ENCODE data around the gene ATP1B1.

Gene ATP1B1

DNA sequence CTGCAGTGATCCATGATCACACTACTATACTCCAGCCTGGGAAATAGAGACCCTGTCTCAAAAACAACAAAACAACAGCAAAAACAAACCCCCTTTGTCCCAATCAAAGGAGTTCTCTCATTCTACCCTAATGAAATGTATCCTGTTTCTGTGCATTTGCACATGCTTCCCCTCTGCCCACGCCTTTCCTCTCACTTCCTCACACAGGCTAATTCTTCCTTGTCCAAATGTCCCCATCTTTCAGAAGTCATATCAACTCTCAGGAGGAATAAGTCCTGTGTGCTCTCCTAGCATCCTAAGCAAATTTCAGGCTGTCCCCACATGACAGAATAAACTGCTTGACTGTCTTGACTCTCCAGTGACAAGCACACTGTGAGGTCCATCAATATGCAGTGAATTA lies 8.1 kb upstream of the ATP1B1 start:
- no peak for DNase-seq

DNA sequence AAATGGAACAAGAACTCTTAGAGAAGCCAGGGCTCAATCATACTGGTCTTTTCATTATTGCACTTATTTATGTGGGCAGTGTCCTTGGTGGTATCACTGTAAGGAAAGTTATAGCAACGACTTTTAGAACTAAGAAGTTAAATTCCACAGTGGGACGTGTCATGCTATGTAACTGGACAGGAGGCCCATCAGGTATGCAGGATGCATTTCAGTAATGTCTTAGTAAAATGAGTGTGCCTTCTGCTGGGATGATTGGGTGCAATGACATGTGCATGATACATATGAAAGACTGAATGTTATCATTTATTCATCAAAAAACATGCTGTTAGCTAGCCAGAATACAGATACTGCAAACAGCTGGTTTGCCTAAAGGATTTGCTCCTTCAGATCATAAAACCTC lies 6.9 kb upstream of the ATP1B1 start:
- no peak for DNase-seq

DNA sequence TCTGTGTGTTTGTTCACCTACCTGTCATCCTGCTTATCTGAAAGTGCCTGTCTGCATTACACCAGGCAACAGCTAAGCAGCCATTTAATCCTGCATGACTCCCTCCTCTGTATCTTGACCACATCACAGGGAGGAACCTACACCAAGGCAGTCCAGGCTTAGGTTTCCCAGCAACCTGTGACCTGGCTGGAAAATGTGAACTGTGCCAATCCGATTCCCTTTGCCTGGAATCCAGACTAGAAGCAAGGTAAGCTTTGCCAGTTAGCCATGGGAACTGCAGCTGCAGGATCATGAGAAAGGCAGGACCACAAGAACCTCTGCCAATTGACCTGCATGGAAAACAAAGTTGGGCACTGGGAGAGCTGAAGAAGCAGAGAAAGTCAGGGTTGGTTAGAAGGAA lies 6.3 kb upstream of the ATP1B1 start:
- DNase-seq = no peak

DNA sequence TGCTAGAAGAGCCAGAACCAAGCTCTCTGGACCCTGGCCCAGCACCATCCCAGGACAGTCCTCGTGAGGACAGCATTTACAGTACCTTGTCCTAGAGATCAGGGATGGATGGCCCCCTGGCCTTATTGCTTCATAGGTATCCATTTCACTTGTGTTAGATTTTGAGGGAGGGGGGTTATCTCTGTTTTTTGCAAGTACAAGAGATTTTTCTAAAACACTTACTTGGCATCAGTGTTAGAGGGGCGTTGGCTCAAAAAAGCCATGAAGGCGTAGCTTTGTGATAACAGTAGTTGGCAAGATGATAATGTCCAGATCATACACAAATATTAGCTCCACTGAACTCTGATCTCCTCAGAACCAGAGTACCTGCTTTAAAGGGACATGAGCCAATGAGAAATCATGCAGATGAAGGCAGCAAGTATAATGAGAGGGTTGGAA lies 5.8 kb upstream of the ATP1B1 start:
- no peak for DNase-seq

DNA sequence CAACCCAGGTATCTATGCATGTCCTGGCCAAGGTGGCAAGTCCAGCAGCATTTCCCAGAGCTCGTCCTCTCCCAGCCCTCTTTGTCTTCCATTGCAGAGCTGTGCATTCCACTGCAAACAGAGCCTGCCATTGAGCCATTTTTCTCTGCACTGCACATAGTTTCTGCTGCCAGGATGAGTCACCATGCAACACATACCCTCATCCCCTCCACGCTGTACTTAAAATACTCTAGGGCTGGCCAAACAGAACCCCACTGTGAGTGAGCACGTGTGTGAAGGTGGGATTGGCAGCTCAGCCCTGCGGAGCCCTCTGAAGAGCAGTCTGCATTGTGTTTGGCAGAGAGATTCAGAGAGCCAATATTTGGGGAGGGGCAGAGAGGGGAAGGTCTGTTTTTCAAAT lies 3.9 kb upstream of the ATP1B1 start:
- DNase-seq = no peak

DNA sequence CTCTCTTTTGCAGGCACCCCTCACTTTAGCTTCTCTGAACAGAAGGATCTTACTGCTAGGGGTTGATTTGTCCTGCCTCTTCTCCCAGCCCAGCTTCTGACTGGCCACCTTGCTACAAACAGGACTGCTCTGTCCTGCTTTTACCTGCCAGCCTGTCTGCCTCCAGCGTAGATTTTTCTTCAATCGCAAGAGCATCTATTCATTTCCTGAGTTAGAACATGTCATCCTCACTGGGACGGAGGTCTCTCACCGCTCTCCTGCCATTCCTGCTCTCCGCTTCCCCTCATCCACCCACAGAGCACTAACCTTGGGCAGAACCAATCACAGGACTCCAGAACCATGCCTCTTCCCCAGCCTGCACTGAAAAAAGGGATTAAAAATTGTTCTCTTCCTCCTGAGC lies 3.5 kb upstream of the ATP1B1 start:
- no peak for DNase-seq

DNA sequence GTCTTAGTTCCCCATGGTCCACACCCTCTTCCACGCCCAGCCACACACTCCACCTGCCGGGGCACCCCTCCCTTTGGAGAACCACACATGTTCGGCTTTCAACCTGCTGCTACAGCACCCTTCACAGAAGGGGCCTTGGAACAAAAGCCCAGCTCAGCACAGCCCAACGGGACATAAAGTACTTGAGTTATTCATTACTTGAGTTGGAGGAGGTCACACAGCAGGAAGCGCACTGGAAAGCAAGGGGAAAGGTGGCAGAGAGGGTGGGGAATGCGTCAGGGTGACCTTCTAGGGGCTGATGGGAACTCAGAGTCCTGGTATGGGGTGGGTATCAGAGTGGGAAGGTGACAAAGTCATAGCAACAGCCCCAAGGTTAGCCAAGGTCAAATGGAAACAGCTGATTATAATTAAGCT lies 3.0 kb upstream of the ATP1B1 start:
- no peak for DNase-seq

DNA sequence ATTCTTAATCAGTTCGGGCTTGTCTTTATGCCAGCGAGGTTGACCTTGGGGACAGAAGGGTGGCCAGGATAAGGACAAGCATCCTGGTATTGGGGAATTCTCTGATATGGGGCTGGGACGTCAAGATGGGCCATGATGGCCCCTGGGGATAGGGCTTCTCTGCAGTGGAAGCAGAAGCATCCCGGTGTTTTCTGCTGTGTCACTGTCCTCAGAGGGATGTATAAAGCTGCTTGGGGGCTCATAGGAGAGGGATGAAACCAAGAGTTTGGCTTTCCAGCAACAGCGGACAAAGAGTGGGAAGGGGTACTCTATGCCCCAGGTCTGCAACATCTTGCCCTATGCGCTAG lies 1.4 kb upstream of the ATP1B1 start:
- DNase-seq = no peak

DNA sequence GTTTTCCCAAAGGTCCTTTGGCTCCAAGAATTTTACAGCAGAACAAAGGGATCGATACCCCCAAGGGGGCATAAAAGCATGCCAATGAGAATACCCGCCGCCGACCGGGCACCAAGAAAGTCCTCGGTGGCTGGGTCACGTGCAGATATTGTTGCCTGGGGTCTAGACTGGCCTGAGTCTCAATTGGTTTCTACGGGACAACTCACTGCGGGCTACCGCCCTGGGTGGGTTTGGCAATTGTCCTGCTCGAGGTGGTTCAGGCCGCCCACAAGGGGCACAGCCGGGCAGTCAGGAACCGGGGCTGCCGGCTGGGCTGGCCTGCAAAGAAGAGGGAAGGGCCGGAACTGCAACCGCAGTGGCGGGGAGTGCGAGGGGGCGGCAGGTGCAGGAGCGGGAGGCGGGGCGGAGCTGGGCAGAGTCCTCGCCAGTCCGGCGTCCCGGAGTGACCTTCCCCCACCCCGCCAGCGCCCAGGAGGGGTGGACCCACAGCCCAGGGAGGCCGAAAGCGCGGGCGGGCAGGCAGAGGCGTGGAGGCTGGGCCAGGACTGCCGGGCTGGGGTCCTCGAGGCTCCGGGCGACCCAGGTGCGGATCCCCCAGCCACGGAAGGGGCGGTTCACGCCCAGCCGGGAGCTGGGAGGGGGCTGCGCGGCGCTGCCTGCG lies 926 bp upstream of the ATP1B1 start:
- no peak for DNase-seq

DNA sequence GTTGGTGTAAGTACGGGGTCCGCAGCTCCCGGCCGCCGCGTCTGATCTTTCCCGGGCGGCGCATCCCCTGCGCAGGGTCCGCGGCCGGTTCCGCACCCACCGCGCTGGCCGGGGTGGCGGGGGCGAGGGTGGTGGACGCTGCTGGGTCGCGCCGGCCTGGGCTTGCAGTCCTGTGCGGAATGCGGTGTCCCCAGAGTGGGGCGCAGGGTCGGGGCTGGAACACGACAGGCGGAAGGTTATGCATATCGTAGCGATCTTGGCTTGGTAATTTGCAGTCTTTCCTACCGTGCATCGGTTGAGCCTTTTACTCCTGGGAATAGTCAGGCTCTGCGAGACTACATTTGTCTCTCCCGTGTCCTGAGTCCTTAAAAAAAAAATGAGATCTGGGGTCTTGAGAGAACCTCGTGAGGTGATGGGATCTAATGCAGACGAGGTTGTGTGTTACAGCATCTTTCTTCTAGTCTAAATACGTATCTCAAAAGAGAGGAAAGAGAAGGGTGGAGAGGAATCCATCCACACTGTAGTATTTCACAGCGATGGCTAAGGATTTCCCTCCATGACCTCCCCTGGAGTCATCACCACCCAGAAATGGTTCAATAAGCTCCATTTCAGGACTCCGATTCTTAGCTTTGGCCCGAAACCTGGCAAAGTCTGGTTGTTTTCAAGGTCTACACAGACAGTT lies 572 bp downstream of the ATP1B1 start:
- DNase-seq = no peak

DNA sequence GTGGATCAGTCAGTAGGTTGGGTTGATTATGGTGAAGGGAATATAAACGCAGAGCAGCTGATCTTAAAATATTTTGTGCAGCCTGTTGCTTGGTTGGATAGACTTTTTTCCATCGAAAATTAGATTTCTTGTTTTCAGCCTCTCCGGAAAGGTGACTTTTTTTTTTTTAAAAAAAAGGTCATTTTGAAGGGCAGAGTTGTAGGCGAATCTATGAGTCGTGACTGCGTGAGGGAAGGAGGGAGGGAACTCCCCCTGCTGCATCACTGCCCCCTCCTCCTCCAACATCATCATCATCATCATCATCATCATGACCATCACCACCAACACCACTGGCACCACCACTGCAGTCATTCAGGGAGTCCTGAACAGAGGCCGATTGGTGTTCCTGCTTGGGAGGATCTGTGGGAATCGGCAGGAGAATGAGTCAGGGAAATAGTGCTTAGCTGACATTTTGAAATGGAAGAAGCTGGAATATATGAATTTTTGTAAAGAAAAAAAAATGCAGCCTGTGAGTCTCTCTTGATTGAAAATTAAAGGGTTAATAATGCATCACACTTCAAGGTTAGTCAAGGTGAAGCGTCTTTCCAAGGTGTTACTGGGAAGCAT lies 1.2 kb downstream of the ATP1B1 start:
- DNase-seq = no peak

DNA sequence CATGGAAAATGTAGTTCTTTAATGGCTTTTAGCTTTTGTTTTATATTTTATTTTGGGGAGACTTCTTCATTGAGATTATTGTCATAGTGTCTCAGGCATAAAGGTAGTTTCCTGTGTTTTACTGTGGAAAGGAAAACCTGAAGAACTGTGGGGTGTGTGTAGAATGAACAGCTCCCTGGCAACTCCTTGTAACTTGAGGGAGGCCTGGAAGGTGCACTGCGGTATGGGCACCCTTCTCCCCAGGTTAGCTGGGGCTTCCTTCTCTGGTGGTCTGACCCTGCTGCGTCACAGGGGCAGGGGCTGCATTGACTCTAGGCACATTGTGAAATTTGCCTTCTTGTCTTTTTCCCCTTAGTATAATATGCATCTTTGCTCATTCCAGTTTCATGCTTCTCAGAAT lies 1.7 kb downstream of the ATP1B1 start:
- DNase-seq = no peak

DNA sequence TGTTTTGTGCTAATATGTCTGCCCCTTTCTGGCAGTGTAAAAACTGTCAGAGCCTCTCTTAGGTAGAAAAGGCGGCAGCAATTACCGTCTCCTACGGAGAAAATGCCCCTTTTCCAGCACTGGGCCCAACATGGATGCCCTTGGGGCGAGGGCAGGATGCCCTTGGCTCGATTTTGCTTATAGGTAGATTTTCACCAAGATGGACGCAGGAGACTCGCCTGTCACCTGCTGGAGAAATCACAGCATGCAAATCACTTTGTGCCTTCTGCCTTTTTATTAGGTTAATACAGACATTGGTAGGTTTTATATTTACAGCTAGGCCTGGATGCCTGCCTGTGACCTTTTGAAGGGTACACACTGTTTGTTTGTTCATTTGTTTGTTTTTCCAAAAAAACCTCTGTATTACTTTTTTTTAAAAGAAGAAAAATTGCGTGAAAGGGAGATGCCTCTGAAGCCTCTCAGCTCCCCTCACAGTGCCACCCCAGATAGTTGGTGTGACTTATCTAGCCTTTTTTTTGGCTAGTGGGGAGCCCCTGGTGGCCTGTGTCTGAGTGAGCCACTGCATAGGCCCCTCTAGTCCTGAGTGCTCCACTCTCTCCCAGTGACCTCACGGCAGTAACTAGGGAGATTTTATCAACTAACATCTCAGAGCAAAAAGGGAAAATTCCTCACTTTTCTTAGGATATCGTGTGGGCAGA lies 2.5 kb downstream of the ATP1B1 start:
- DNase-seq = no peak

DNA sequence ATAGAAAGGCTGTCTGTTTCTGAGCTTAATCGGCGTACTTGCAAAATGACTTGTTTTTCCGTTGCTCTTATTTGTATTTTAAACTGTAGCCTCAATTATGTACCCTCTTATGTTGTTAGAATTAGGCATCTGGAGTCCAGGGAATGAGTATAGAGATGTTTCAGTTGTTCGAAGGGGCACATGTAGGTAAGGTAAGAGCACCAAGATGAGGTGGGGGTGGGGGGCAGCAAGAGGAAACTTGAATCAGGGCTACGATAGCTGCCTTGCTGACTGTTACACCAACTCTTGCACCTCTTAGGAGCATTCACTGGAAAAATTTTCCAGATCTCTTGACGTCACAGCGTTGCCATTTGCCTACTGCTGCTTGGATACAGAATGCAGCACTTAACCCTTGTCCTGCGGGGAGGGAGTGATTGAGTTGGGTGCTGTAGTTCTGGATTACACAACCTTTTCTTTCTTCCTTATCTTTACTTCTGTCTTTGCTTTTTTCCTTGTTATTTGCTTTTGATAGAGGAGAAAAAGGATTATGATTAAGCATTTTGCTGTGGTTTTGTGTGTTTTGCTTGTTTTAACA lies 3.2 kb downstream of the ATP1B1 start:
- no peak for DNase-seq

DNA sequence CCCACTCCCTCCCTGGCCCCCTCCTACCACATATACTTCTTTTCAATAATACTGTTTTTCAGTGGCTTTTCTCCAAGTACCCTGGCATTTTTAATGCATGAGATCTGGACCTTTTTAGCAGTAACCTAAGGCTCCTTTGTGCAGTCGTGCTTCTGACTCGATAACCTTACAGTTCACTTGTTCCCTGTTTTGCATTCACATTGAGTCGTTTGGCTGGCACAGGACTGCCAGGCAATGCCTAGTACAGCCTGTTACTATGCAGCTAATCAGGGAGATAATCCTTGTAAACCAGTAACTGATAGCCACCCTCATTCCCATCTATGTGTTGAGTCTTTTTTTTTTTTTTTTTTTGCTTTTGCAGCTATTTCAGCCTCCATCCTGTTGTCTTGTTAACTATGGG lies 3.7 kb downstream of the ATP1B1 start:
- DNase-seq = no peak

DNA sequence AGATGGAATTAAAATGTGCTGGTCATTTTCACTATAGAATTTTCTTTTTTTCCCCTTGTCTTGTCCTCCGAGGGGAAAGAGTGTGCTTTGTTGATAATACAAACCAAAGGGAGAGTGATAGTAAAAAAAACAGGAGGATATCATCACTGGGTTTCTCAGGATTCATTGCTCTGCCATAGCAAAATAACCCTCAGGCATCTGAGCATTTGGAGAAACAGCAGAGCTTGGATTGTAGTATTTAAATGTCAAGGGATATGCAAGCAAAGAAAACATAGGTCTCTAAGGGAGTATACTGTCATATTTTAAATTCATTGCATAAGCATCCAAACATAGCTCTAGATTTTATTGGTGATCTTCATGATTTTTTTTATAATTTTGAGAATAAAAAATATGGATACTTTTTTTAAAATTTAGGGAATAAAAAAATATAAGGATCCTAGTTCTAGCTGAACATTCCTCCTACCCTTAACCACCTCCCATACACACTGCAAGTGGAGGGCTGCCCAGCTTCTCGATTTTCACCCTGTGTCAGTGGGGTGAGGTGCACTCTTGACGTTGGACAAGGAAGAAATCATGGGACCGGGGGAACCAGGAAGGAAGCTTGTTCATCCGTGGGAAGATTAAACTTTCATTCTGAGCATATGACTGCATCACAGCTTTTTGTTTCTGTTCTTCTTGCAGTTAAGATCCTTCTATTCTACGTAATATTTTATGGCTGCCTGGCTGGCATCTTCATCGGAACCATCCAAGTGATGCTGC lies 4.4 kb downstream of the ATP1B1 start:
- DNase-seq = no peak

DNA sequence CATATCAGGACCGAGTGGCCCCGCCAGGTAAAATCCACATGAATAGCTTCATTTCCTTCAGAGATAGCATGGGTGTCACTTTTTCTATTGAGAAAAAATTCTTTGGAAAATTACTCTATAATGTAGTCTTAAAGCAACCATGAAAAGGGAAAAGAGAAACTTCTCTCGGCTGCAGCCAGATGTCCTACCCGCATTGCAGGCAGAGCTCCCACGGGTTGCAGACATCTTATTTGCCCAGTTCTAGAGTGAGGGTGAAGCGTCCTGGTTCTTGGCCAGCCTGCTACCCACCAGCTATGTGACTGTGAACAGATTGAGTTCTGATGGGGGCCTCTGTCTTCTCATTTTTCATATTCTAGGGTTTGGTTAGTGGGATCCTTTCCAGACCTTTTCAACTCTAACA lies 5.0 kb downstream of the ATP1B1 start:
- no peak for DNase-seq

DNA sequence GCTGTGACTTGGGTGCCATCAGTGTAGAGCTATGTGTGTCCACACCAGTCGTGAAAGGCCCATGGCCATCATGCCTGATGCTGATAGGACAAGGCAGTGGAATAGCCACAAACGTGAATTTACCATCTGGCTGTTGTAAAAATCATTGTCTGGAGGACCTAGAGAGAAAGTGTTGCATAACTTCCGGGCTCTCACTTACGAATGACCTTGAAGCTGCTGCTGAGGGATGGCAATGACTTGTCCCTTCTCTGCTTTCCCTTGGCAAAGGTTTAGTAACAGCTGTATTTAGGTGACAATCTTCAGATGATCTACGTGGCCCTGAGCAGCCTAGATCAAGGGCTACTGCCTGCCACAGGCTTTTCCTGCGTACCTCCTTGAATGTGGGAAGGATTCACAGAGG lies 5.8 kb downstream of the ATP1B1 start:
- no peak for DNase-seq

DNA sequence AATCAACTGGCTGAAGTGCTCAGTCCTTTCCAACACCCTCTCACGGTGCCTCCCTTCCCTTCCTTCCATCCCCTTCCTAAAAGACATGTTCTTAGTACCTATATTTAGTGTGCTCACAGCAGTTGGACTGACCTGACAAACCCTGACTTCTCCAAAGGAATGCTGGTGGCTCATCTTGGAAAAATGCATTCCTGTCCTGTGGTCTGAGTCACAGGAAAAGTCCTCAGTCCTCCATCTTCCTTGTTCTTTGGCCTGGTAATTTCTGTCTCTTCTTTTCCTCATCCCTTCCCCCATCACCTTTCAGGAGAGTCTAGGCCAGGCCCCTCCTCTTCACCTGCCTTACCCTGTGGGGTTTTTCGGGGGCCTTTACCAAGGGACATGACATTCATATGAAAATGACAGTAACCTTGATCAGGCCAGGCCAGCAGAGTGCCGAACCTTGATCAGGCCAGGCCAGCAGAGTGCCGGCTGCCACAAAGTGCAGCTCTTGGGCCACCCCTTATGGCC lies 7.2 kb downstream of the ATP1B1 start:
- no peak for DNase-seq

DNA sequence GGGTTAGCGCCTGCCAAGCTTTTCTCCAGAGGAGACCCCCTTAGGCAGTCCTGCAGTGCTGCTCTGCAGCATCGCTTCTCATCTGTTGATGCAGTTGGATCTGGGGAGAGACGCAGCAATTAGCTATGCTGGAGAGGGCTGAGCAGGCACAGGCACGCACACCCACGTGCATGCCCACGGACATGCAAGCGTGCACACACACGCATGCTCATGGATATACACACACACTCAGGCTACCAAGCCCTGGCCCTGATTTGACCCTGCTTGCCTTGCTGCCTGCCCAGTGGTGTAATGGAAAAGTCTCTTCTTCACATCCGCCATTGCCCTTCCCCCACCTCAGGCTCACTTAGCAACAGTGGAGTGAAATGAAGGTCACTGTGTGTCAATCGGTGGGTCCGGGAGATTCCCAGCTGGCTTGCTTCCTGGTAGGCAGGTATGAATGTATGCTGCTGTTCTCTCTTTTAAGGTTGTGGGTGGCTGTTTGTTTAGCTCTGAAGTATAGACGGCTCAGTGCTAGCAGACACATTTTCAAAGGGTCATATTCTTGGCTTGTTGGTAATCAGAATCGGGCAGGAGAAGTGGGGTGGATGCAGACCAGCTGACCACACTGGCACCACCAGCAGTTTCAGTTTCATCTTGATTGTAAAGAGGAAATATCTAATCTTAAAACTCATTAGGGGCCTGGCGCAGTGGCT lies 9.5 kb downstream of the ATP1B1 start:
- no peak for DNase-seq

DNA sequence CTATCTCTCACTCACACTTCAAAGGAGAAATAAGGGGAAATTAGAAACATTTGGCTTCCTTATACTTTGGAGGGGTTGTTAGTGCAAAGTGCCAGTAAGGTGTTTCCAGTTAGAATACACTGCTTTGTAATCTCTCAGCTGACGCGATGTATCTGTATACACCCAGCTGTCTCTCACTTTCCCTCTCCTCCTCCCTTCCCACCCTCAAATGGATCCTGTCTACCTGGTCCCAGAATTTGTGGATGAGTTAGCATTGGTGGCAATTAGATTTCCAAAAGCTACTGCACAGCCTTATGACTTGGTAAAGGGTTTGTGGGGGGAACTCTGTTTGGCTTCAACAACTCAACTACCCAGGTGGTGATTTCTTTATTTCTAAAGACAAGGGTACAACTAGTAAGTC lies 10.5 kb downstream of the ATP1B1 start:
- DNase-seq = no peak

DNA sequence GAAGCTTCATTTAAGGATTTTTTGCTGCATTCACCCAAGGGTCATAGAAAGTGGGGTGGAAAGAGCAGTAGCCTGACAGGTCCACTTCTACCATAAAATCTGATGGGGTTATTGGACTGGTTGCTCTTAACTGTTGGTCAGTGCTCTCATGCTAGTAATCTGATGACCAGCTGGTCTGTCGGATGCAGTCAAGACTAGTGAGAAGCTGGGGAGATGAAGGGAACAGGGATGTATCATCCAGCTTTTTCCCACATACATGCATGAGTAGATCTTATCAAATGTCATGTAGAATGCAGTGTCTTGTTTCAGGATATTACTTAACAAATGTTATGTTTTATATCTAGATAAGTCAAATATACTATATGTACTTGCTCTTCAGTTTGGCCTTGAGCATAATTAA lies 11.1 kb downstream of the ATP1B1 start:
- no peak for DNase-seq
